B cell (primary cell): ENCODE data around the gene NEO1. TPM values are rescaled to one million over a fixed set of nuclear protein-coding genes. Genes with fewer than 3 reads are reported as not detected.

Experiments
- ATAC-seq: fragments of 200-7000 bp; cut with Tn5 transposase; one replicate; pipeline ENCODE4 v1.10.0; 2021; ENCODE audit warnings: low read depth, mild to moderate bottlenecking, moderate number of reproducible peaks, moderate library complexity
- CTCF ChIA-PET: fragments of 350-600 bp; sonication (Branson Sonifier 250); formaldehyde crosslinking; loops from one replicate; lab custom pipeline; 2021; ENCODE audit warnings: antibody characterized with exemption, inconsistent platforms; lab: Charles Lee
- POLR2A ChIA-PET: fragments of 350-600 bp; sonication (Branson Sonifier 250); formaldehyde crosslinking; loops from one replicate; lab custom pipeline; 2021; ENCODE audit warnings: antibody characterized with exemption; lab: Charles Lee
- DNase-seq: peaks from one replicate; pipeline ENCODE4 v3.0.0; 2013
- H2AFZ ChIP-seq: 2 replicates; pipeline ENCODE4 v1.6.1; 2012; ENCODE audit warnings: mild to moderate bottlenecking, low read depth, low read length; ENCODE audit not compliant: insufficient read depth, poor library complexity, severe bottlenecking
- H3K27ac ChIP-seq, 2 donors: 1 replicate in 1 of 2; 2 replicates in 1 of 2; pipeline ENCODE4 v1.5.1; 2012 to 2013; ENCODE audit warnings: low read length in 2 of 2, mild to moderate bottlenecking in 2 of 2, moderate library complexity in 1 of 2
- H3K27me3 ChIP-seq, 4 experiments: fragments of 200-600 bp in 1 of 4; sonication (generic) in 1 of 4; replicated peaks in 1 of 4; 1 replicate in 2 of 4; 2 replicates in 2 of 4; pipeline versions ENCODE4 v1.6.1 to v1.7.0; 2013 to 2016; ENCODE audit warnings: low read length in 3 of 4, mild to moderate bottlenecking in 2 of 4, mixed read lengths in 1 of 4, moderate library complexity in 1 of 4; ENCODE audit not compliant: insufficient read depth in 4 of 4, control insufficient read depth in 3 of 4; ENCODE audit errors: control extremely low read depth in 1 of 4
- H3K36me3 ChIP-seq, 2 experiments: replicated peaks in 1 of 2; 1 replicate in 1 of 2; 2 replicates in 1 of 2; pipeline versions ENCODE4 v1.6.1 to v1.7.1; 2013; ENCODE audit warnings: low read length in 1 of 2; ENCODE audit not compliant: insufficient read depth in 2 of 2, control insufficient read depth in 1 of 2; ENCODE audit errors: control extremely low read depth in 1 of 2, extremely low read depth in 1 of 2
- H3K4me1 ChIP-seq, 2 donors: fragments of 200-600 bp in 1 of 2; sonication (generic) in 1 of 2; 1 replicate in 1 of 2; 2 replicates in 1 of 2; pipeline versions ENCODE4 v1.5.1 to v1.6.1; 2013 to 2017; ENCODE audit warnings: low read length in 2 of 2; ENCODE audit not compliant: control insufficient read depth in 2 of 2, insufficient read depth in 2 of 2
- H3K4me2 ChIP-seq: replicated peaks from 2 replicates; pipeline ENCODE3; 2012; ENCODE audit warnings: mild to moderate bottlenecking, low read depth, low read length; ENCODE audit not compliant: poor library complexity, severe bottlenecking
- H3K4me3 ChIP-seq, 5 experiments: fragments of 200-600 bp in 1 of 5; sonication (generic) in 1 of 5; 1 replicate in 3 of 5; 2 replicates in 2 of 5; pipeline versions ENCODE4 v1.5.1 to v1.7.0; 2011 to 2016; ENCODE audit warnings: low read length in 4 of 5, mild to moderate bottlenecking in 4 of 5, low read depth in 2 of 5, control low read depth in 1 of 5, moderate library complexity in 1 of 5; ENCODE audit not compliant: insufficient read depth in 1 of 5; ENCODE audit errors: control extremely low read depth in 1 of 5, extremely low read depth in 1 of 5
- H3K79me2 ChIP-seq: fragments of 200-600 bp; sonication (generic); one replicate; pipeline ENCODE4 v1.6.0; 2016; ENCODE audit warnings: low read length; ENCODE audit not compliant: control insufficient read depth, insufficient read depth
- H3K9ac ChIP-seq: fragments of 200-600 bp; sonication (generic); 2 replicates; pipeline ENCODE4 v1.6.1; 2017; ENCODE audit warnings: mild to moderate bottlenecking, low read length, moderate library complexity
- H3K9me3 ChIP-seq, 3 donors: one replicate each; pipeline versions ENCODE4 v1.6.1 to v1.7.1; 2013; ENCODE audit warnings: low read length in 2 of 3; ENCODE audit not compliant: control insufficient read depth in 2 of 3, insufficient read depth in 1 of 3; ENCODE audit errors: control extremely low read depth in 1 of 3
- H4K20me1 ChIP-seq: 2 replicates; pipeline ENCODE4 v1.6.0; 2012; ENCODE audit warnings: mild to moderate bottlenecking, low read length; ENCODE audit not compliant: insufficient read depth, control insufficient read depth, poor library complexity, severe bottlenecking
- H3K27ac Mint-ChIP-seq: one replicate; pipeline ENCODE4 v1.8.0; 2021; ENCODE audit warnings: mixed read lengths
- H3K27me3 Mint-ChIP-seq: one replicate; pipeline ENCODE4 v1.8.0; 2021; ENCODE audit warnings: mixed read lengths
- H3K4me1 Mint-ChIP-seq: one replicate; pipeline ENCODE4 v1.8.0; 2021; ENCODE audit warnings: mixed read lengths
- H3K4me3 Mint-ChIP-seq: one replicate; pipeline ENCODE4 v1.8.0; 2021; ENCODE audit warnings: mixed read lengths
- H3K9me3 Mint-ChIP-seq: one replicate; pipeline ENCODE4 v1.8.0; 2022; ENCODE audit warnings: mixed read lengths; ENCODE audit not compliant: insufficient read depth
- CTCF ChIP-seq: fragments of 200-600 bp; IDR thresholded peaks from one replicate; pipeline ENCODE4 v1.8.0; 2022; ENCODE audit warnings: antibody characterized with exemption, mild to moderate bottlenecking
- EZH2 ChIP-seq: IDR thresholded peaks from 2 replicates; pipeline ENCODE4 v1.6.1; 2012; ENCODE audit warnings: borderline replicate concordance, low read depth, mild to moderate bottlenecking, moderate library complexity, low read length; ENCODE audit not compliant: insufficient read depth, poor library complexity, severe bottlenecking
- WGBS: methylation state at CpG from one replicate; pipeline ENCODE4 v1.1.5; 2013; ENCODE audit warnings: missing lambda C conversion rate; ENCODE audit not compliant: insufficient coverage; 5-methylcytosine and 5-hydroxymethylcytosine counted together
- intact Hi-C: fragments of 100-400 bp; cut with micrococcal nuclease; formaldehyde crosslinking; loops from one replicate; pipeline ENCODE4 v1.10.0; 2022
- polyA plus RNA-seq: library from polyadenylated mRNA; depleted of rRNA; stranded (reverse); fragments of >200 nt; gene quantifications from 2 replicates; pipeline ENCODE4 v1.2.3, GENCODE V29; 2012
- total RNA-seq, 2 donors: library from RNA; stranded (reverse); fragments of 120-200 nt in 1 of 2; gene quantifications; 1 replicate in 1 of 2; 2 replicates in 1 of 2; pipeline versions ENCODE4 v1.2.3 to v1.2.4, GENCODE V29; 2013 to 2022

NEO1 gene
- total and polyA plus RNA-seq, 2 donors (not counting 1 experiment from before 2014, with no cell fraction given) = 1.3 to 3.9 TPM

GRCh38 chr15:73319460-73320245 lies 267.4 kb downstream of the NEO1 start:
- DNase-seq (no peak), ATAC-seq (no peak)
- H3K4me3 ChIP-seq = no peak overlapping the region
- Mint-ChIP-seq H3K27me3 (peaks cover 8% of the 10 kb centered on the region), H3K4me3 (peak overlapping the region; percentile 17), H3K9me3 (no peaks in the 10 kb centered on the region), H3K27ac (no peak overlapping the region), H3K4me1 (peaks cover 18% of the 10 kb centered on the region)
- peaks cover 0 to 5% (median 0%) of the 10 kb centered on the region in 4 experiments for H3K27me3 ChIP-seq
- no peaks in the 10 kb centered on the region for H4K20me1 ChIP-seq
- POLR2A ChIA-PET = no interaction called here
- no peak overlapping the region for H3K9ac ChIP-seq
- H3K4me1 ChIP-seq = peaks cover 13 to 22% of the 10 kb centered on the region in 2 donors
- no peak overlapping the region for H2AFZ ChIP-seq
- no peak overlapping the region for H3K27ac ChIP-seq
- no peaks in the 10 kb centered on the region for H3K36me3 ChIP-seq
- no peak for TF ChIP-seq CTCF
- TF ChIP-seq EZH2 = no peak
- intact Hi-C loops = no loop called here
- CTCF ChIA-PET = no interaction called here
- WGBS = 71% methylated on average over 6 of the region's 8 CpGs
- peaks cover 0 to 9% (median 0%) of the 10 kb centered on the region in 3 donors for H3K9me3 ChIP-seq
- no peak overlapping the region for H3K4me2 ChIP-seq
- no peaks in the 10 kb centered on the region for H3K79me2 ChIP-seq

- 90% methylated on average over 1 of the region's 3 CpGs for WGBS
- peaks cover 19% of the 10 kb centered on the region for H3K4me1 Mint-ChIP-seq
- ATAC-seq (no peak), DNase-seq (no peak)
- intact Hi-C loops = no loop called here
- Histone ChIP-seq H3K79me2 (no peaks in the 10 kb centered on the region), H4K20me1 (no peaks in the 10 kb centered on the region), H3K36me3 (no peaks in the 10 kb centered on the region), H3K9me3 (peaks cover 0 to 14% (median 0%) of the 10 kb centered on the region in 3 donors), H3K4me2 (no peak overlapping the region), H2AFZ (no peak overlapping the region), H3K9ac (no peak overlapping the region), H3K4me1 (peaks cover 13 to 29% of the 10 kb centered on the region in 2 donors), H3K4me3 (no peak overlapping the region), H3K27me3 (peaks cover 0 to 5% (median 0%) of the 10 kb centered on the region in 4 experiments), H3K27ac (no peak overlapping the region)
- ChIA-PET POLR2A (no interaction called here), CTCF (no interaction called here)
- H3K4me3 Mint-ChIP-seq = no peak overlapping the region
- H3K9me3 Mint-ChIP-seq = no peaks in the 10 kb centered on the region
- H3K27ac Mint-ChIP-seq = no peak overlapping the region
- peaks cover 5% of the 10 kb centered on the region for H3K27me3 Mint-ChIP-seq
- TF ChIP-seq EZH2 (no peak), CTCF (no peak)
These were observed 268.4 kb downstream of the NEO1 start for GRCh38 chr15:73320619-73321180.
